IPS-15b (cell line): ENCODE results near the gene PSMD2.

ENCODE experiments used
- H3K27me3 ChIP-seq: one replicate; pipeline ENCODE4 v1.6.1; 2013; ENCODE audit warnings: low read length; ENCODE audit not compliant: control insufficient read depth, insufficient read depth
- H3K36me3 ChIP-seq: one replicate; pipeline ENCODE4 v1.6.1; 2013; ENCODE audit warnings: low read length; ENCODE audit not compliant: control insufficient read depth, insufficient read depth
- H3K4me1 ChIP-seq: one replicate; pipeline ENCODE4 v1.6.1; 2013; ENCODE audit warnings: mild to moderate bottlenecking, low read length; ENCODE audit not compliant: control insufficient read depth, insufficient read depth
- H3K4me3 ChIP-seq: one replicate; pipeline ENCODE4 v1.5.1; 2013; ENCODE audit warnings: low read depth, low read length
- H3K9ac ChIP-seq: one replicate; pipeline ENCODE4 v1.6.1; 2013; ENCODE audit warnings: low read depth, mild to moderate bottlenecking, low read length
- H3K9me3 ChIP-seq: one replicate; pipeline ENCODE4 v1.6.1; 2013; ENCODE audit warnings: mild to moderate bottlenecking, low read length; ENCODE audit not compliant: control insufficient read depth, insufficient read depth

The PSMD2 gene

DNA sequence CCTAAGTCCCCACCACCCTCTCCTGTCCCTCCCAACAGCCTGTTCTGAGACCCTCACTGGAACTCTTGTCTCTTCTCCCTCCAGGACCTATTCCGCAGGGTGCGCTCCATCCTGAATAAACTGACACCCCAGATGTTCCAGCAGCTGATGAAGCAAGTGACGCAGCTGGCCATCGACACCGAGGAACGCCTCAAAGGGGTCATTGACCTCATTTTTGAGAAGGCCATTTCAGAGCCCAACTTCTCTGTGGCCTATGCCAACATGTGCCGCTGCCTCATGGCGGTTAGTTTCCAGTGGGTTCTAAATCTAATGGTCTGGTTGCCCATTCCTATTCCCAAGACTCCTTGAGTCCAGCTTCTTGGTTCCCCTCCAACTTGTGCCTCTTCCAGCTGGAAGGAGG is 24.7 kb downstream of the PSMD2 start:
- H3K4me1 ChIP-seq = no peaks in the 10 kb centered on the region
- peaks cover 97% of the 10 kb centered on the region for H3K36me3 ChIP-seq
- no peaks in the 10 kb centered on the region for H3K27me3 ChIP-seq
- H3K4me3 ChIP-seq = no peak overlapping the region
- no peaks in the 10 kb centered on the region for H3K9me3 ChIP-seq
- H3K9ac ChIP-seq = no peak overlapping the region

DNA sequence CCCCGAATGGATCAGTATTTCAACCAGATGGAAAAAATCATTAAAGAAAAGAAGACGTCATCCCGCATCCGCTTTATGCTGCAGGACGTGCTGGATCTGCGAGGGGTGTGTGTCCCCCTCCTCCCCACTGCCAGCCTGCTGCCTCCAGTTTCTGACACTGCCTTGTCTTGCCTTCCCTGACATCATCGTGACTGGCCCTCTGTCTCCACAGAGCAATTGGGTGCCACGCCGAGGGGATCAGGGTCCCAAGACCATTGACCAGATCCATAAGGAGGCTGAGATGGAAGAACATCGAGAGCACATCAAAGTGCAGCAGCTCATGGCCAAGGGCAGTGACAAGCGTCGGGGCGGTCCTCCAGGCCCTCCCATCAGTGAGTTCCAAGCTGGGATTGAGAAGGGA is 26.2 kb downstream of the PSMD2 start:
- Histone ChIP-seq H3K36me3 (peaks cover 88% of the 10 kb centered on the region), H3K9me3 (no peaks in the 10 kb centered on the region), H3K4me3 (no peak overlapping the region), H3K27me3 (no peaks in the 10 kb centered on the region), H3K4me1 (no peaks in the 10 kb centered on the region), H3K9ac (no peak overlapping the region)

DNA sequence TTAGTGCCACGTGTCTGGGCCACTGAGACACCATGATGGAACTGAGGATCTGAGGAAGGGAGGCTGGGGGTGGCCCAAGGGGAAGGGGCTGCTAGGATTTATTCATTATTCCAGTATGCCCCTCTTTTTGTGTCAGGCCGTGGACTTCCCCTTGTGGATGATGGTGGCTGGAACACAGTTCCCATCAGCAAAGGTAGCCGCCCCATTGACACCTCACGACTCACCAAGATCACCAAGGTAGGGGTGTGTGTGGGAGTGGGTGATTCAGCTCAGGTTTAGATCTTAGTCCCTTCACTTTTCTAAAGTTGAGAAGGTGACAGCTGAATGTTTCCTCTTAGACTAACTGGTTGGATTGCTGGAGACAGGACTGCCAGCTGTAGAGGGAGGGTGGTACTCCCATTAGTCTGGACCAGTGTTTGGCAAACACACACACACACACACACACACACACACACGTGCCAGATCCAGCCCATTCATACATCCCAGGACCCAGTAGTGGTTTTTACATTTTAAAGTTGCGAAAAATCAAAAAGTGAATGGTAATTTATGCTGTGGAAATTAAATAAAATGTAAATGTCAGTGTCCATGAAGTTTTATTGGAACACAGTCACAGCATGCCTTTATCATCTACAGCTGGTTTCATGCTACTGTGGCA is 26.8 kb downstream of the PSMD2 start:
- H3K36me3 ChIP-seq = peaks cover 83% of the 10 kb centered on the region
- no peaks in the 10 kb centered on the region for H3K4me1 ChIP-seq
- H3K9me3 ChIP-seq = no peaks in the 10 kb centered on the region
- no peak overlapping the region for H3K9ac ChIP-seq
- H3K27me3 ChIP-seq = no peaks in the 10 kb centered on the region
- H3K4me3 ChIP-seq = no peak overlapping the region

DNA sequence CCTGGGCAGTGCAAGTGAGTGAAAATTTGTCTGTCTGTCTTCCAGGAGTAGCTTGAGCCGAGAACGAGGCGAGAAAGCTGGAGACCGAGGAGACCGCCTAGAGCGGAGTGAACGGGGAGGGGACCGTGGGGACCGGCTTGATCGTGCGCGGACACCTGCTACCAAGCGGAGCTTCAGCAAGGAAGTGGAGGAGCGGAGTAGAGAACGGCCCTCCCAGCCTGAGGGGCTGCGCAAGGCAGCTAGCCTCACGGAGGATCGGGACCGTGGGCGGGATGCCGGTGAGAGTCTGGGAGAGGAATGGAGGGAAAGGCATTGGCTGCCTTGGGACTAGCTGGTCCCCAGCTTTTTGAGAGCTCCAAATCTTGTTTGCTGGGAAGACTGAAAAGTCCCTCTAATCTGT is 28.1 kb downstream of the PSMD2 start:
- H3K9me3 ChIP-seq = no peaks in the 10 kb centered on the region

DNA sequence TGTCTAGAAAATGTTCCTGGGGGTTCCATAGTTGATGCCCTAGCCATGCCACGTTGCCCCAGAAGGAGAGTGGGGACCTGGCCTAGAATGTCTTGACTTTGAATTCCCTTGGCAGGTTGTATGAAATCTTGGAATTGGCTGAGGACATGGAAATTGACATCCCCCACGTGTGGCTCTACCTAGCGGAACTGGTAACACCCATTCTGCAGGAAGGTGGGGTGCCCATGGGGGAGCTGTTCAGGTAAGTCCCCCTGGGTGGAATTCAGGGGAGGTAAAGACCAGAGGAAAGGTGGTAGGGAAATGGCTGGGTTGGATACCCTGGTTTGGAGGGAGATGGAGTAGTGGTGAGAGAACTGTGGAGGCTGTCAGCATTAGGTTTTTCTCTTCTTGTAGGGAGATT is 29.5 kb downstream of the PSMD2 start:
- Histone ChIP-seq H3K9me3 (no peaks in the 10 kb centered on the region), H3K4me3 (no peak overlapping the region), H3K27me3 (no peaks in the 10 kb centered on the region), H3K36me3 (peaks cover 82% of the 10 kb centered on the region), H3K9ac (no peak overlapping the region), H3K4me1 (no peaks in the 10 kb centered on the region)

More for the DNA sequence above, 28.1 kb downstream of the PSMD2 start:
- Histone ChIP-seq H3K9ac (peak overlapping the region; percentile 12), H3K27me3 (no peaks in the 10 kb centered on the region), H3K36me3 (peaks cover 83% of the 10 kb centered on the region), H3K4me1 (no peaks in the 10 kb centered on the region), H3K4me3 (no peak overlapping the region)

DNA sequence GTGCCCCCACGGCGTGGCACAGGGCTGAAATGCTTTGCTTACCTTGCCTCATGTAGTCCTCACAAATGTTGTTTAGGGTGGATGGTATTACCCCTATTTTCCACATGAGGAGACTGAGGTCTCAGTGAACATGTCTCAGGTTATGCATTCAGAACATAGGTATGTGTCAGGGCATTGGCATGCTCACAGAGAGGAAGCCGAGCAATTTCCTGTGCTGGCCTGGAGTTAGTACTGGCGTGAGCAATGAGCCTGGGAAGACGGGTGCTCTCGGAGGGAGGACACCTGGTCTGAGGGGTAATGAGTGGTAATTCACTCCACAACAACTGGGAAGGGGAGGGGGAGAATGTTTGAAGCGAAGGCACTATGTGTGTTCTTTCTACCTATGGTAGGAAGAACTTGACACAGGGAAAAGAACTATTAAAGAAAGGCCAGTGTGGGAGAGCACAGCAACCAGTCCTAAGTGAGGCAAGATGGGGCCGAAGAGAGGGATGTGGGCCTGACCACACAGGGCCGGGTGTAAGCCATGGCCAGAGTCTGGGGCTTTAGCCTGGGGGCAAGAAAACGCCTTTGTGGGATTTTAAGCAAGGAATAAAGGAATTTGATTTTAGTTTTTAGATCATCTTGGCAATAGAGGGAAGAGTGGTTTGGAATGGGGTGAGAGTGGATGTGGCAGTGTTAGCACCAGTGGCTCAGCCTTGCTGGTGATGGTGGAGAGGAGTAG is 33.5 kb downstream of the PSMD2 start:
- Histone ChIP-seq H3K27me3 (no peaks in the 10 kb centered on the region), H3K4me3 (no peak overlapping the region), H3K36me3 (peaks cover 53% of the 10 kb centered on the region), H3K9ac (no peak overlapping the region), H3K9me3 (no peaks in the 10 kb centered on the region), H3K4me1 (peaks cover 2% of the 10 kb centered on the region)

DNA sequence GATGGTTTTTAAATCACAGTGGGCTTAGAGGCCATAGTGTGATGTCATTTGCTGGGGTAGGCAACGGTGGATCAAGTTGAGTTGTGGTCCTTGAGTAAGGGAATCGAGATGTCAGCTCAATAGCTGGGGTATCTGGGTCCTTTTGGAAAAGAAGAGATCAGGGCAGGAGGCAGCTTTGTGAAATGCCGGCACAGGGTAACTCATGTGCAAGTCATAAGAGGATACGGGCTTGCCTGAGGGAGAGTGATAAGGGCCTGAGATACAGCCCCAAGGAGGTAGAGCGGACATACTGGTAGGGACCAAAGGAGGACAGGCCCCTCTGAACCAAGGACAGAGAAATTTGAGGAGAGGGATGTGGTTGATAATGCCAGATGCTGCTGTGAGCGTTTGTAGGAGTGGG is 34.1 kb downstream of the PSMD2 start:
- H3K36me3 ChIP-seq = peaks cover 47% of the 10 kb centered on the region
- no peaks in the 10 kb centered on the region for H3K9me3 ChIP-seq
- H3K4me3 ChIP-seq = no peak overlapping the region
- peaks cover 3% of the 10 kb centered on the region for H3K4me1 ChIP-seq
- no peak overlapping the region for H3K9ac ChIP-seq
- no peaks in the 10 kb centered on the region for H3K27me3 ChIP-seq

DNA sequence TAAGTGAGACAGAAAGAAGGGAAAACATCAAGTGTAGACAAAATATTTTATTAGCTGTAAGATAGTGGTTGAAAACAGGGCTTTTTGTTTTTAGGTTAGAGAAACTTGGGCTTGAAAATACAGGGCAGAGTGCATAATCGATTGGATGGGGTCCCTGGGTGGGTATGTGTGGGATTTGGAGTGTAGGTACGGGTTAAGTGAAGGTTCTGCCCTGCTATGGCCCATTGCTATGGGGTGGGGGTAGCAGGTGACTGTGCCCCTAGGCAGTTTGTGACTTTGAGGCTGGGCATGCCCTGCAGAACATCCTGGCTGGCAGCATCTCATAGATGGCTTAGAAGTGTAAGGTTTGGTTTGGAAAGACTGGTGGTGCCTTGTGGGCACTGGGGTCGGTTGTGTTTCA is 34.7 kb downstream of the PSMD2 start:
- peaks cover 4% of the 10 kb centered on the region for H3K4me1 ChIP-seq
- H3K36me3 ChIP-seq = peaks cover 42% of the 10 kb centered on the region
- no peaks in the 10 kb centered on the region for H3K9me3 ChIP-seq
- H3K9ac ChIP-seq = no peak overlapping the region
- no peaks in the 10 kb centered on the region for H3K27me3 ChIP-seq
- H3K4me3 ChIP-seq = no peak overlapping the region

DNA sequence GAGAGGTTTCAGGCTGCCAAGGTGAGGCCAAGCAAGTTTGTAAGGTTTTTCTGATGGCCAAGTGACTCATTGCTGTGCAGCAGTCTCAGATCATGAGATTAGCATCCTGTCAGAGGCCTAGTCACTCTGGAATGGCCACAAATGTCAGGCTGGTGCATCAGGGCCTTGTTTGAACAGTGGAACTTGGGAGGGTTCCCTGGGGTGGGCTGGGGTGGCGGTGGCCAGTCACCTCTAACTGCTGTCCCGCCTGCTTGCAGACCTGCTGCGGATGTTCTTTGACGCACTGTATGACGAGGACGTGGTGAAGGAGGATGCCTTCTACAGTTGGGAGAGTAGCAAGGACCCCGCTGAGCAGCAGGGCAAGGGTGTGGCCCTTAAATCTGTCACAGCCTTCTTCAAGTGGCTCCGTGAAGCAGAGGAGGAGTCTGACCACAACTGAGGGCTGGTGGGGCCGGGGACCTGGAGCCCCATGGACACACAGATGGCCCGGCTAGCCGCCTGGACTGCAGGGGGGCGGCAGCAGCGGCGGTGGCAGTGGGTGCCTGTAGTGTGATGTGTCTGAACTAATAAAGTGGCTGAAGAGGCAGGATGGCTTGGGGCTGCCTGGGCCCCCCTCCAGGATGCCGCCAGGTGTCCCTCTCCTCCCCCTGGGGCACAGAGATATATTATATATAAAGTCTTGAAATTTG is 35.6 kb downstream of the PSMD2 start:
- Histone ChIP-seq H3K36me3 (peaks cover 37% of the 10 kb centered on the region), H3K9me3 (no peaks in the 10 kb centered on the region), H3K9ac (no peak overlapping the region), H3K4me3 (no peak overlapping the region), H3K4me1 (peaks cover 4% of the 10 kb centered on the region), H3K27me3 (no peaks in the 10 kb centered on the region)

DNA sequence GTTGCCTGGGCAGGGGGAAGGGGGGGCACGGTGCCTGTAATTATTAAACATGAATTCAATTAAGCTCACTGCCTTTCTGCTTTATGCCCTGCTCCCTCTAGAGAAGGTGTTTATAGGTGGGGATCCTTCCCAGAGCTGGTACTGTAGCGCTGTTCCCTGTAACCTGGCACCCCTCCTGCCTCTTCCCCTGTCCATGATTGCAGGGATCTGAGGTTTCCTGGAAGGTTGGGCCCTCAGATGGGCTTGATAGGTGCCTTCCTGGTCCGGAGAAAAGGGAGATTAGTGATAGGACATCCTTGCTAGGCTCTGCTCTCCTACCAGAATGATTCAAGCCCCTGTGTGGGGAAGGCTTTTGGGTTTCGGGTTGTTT is 36.2 kb downstream of the PSMD2 start:
- Histone ChIP-seq H3K9ac (no peak overlapping the region), H3K36me3 (peaks cover 37% of the 10 kb centered on the region), H3K4me3 (peak overlapping the region; percentile 23), H3K27me3 (no peaks in the 10 kb centered on the region), H3K4me1 (peaks cover 4% of the 10 kb centered on the region), H3K9me3 (no peaks in the 10 kb centered on the region)

DNA sequence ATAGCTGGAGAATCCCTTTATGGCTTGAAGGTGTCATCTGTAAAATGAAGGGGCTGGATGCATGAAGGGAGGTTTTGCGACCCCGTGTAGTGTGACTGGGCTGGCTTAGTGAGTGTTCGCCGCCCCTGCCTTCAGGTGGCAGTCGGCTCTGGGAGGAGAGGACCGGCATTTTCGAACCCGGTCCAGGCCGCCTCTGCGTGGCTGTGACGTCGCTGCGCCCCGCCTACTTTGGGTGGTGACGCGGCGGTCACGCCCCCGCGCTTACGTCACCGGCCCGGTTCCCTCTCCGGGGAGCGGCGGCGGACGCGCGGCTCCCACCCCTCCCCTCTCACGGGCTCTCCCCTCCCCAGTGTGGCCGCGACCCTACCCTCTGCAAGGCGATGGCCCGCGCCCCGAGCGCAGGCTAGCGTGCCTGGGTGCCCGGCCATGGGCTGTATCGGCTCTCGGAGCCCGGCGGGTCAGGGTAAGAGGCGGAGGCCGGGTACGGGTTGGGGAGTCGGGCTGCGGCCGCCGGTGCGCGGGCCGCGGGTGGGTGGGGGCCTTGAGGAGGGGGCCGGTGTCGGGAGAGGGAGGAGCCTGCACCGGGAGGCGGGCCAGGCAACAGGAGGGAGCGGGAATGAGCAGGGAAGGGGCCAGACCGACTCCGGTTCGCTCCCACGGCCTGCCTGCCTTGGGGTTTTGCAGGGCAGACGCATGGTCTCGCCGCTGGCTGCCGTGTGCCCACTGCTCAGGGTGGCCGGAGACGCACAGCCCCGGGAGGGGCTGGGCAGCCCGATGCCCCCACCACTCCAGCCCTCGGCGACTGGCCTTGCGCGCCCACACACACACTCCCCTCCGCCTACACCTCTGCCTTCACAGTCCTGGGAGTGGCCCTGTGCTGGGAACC is 36.9 kb downstream of the PSMD2 start:
- peaks cover 4% of the 10 kb centered on the region for H3K4me1 ChIP-seq
- peak overlapping the region; percentile 76 for H3K9ac ChIP-seq
- no peaks in the 10 kb centered on the region for H3K9me3 ChIP-seq
- peaks cover 36% of the 10 kb centered on the region for H3K36me3 ChIP-seq
- no peaks in the 10 kb centered on the region for H3K27me3 ChIP-seq
- peak overlapping the region; percentile 83 for H3K4me3 ChIP-seq
